HPDE6-E6E7 (cell line): ENCODE measurements around the gene INF2.
A peak's percentile ranks its signal among the peaks of the same experiment; 100 is the strongest.

ENCODE experiments used
- DNase-seq: peaks from one replicate; pipeline ENCODE4 v3.0.0; 2011; ENCODE audit warnings: missing footprints; ENCODE audit errors: extremely low spot score

INF2 gene

DNA sequence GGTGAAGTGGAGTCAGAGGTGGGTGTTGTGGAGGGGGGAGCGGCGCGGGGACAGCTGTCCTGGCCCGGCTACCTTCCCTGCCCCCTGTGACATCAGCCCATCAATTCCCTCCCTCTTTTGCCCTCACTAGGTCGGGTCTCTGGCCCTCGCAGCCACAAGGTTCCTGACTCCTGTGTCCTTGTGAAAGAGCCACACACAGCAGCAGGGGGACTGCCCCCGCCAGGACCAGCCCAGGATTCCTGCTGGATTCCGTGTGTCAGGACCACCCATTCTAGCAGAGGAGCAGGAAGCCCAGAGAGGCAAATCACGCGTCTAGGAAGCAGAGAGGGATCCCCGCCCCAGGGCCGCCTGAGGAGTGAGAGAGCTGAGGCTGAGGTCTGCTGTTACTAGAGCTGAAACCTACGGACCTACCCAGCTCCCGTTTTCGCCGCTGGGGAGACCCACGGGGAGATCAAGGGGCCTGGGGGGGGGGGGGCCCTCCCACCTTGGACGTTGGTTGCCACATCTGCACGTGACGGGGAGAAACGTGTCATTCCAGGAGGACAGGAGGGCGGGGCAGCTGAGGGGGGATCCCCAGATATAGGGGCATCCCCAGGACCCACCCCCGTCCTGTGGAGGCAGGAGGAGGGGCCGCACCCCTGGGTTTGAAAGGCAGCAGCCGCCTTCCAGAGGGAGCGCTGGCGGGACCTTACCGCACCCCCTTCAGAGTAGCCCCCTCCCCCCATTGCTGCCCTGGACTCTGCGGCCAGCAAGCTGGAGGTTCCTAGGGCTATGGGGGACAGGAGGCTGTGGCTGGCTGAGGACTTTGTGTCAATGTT, 12.5 kb upstream of the INF2 start:
- DNase-seq = no peak

DNA sequence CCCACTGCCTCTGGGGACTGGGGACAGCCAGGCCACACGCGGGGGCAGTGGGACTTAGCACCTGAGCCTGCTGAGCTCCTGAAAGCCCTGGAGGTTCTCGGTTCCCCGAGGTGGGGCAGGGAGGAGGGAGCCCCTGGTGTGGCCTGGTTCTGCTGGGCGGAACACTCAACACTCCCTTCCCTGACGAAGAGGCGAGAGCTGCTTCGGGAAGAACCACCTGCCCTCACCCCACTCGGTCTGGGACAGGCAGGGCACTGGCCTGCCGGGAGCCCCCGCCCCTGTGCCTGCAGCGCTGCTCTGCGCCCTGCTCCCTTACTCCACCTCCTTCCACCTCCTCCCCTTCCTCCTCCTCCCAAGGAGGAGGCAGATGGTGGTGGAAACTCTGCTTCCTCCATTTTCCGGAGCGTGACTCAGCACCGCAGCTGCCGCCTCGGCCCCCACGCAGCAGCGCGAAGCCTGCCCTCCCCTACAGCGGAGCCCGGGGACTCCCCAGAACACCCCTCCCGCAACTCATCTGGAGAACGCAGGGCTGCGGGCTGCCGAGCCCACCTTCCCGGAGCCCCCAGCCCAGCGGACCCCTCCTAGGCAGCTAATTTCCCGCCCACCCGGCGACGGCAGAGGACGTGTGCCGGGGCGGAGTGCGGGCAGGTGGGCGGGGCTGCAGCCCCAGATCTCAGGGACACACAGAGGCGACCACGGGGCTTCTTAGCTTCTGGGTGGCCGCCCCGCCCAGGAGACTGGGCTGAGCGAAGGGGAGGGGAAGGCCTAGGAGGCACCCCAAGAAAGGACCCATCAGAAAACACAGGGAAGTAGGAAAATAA, 11.7 kb upstream of the INF2 start:
- peak; percentile 42 for DNase-seq

- DNase-seq = no peak
These were observed 11.1 kb upstream of the INF2 start for GRCh38 chr14:104678346-104678745.

- no peak for DNase-seq
These were observed 10.3 kb upstream of the INF2 start for GRCh38 chr14:104678901-104679705.

GRCh38 chr14:104680056-104680805, 9.2 kb upstream of the INF2 start:
- peak; percentile 93 for DNase-seq

- DNase-seq = peak; percentile 86
These were observed 8.4 kb upstream of the INF2 start for GRCh38 chr14:104680806-104681688.

DNA sequence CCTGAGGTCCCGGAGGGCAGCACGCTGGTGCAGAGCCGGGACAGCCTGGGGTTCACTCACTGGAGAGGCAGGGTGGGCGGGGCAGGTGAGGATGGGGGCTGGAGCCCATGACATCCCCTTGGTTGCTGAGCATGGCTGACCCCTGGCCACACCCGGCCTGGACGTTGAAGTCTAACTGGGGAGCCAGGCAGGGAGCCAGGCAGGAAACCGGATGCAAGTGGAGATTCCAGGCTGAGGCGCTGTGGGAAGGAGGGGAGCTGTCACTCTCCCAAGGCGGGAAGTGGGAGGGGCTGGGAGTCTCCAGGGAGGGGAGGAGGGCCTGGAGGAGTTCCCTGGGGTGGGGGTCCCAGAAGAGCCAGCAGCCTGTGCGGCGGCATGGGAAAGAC, 7.7 kb upstream of the INF2 start:
- peak; percentile 56 for DNase-seq

GRCh38 chr14:104682107-104682593, 7.3 kb upstream of the INF2 start:
- DNase-seq = no peak

- no peak for DNase-seq
These were observed 5.6 kb upstream of the INF2 start for GRCh38 chr14:104683653-104684448.

GRCh38 chr14:104684449-104684821, 5.0 kb upstream of the INF2 start:
- no peak for DNase-seq

GRCh38 chr14:104685216-104685997, 4.0 kb upstream of the INF2 start:
- DNase-seq = no peak

DNA sequence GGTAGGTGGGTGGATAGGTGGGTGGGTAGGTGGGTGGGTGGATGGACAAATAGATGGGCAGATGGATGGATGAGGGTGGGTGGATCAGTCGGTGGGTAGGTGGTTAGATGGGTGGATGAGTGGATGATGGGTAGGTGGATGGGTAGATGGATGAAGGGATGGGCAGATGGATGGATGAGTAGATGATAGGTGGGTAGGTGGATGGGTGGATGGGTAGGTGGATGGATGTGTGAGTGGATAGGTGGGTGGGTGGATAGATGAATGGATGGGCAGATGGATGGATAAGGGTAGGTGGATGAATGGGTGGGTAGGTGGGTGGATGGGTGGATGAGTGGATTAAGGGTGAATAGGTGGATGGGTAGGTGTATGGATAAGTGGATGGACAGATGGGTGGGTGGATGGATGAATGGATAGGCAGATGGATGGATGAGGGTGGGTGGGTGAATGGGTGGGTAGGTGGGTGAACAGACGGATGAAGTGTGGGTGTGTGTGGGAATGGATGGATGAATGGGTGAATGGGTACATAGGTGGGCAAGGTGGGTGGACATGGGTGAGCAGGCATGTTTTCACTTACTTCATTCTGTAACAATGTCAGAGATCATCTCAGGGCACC, 3.3 kb upstream of the INF2 start:
- DNase-seq = no peak

- DNase-seq = no peak
These were observed 2.5 kb upstream of the INF2 start for GRCh38 chr14:104686624-104687517.

DNA sequence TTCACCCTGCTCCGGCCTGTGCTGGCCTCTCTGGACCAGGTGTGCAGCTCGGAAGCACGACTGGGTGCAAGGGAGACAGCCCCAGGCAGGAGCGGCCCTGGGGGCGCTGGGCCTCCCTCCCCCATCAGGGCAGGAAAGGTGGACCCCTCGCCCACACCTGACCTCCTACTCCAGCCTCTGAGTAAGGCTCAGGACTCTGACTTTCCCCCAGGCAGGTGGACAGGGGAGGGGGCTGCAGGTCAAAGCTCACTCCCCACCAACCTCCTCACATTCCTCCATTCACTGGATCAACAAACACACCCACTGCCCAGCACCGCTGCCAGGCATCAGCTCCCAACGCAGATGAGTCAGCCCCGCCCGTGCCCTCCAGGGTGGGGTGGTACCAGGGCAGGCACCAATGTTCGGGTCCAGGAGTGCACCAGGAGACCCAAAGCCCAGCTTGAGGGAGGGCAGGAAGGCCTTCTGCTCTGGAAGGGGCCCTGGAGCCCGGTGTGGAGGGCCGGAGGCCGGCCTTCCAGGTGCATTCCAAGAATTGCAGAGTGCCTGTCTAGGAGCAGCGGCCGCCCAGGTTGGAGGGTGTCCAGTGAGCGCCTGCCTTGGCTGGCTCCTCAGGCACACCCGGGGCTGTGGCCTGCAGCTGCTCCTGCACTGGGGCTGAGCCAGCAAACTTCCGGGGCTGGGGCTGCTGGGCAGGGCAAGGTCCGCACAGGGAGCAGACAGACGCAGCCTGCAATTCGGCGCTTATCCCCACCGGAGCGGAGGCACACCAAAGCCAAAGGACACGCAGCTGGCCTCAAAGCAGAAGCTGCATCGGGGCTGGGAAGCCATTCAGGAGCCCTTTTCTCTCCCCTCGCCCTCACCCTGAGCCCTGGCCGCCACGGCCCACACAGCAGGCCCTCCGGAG, 1.6 kb upstream of the INF2 start:
- DNase-seq = peak; percentile 91

- DNase-seq = no peak
These were observed 811 bp upstream of the INF2 start for GRCh38 chr14:104688505-104689108.
